HG03521 (cell line): ENCODE data around the gene ABCB8.
"Not testable (repeated sequence)": the region's sequence is repeated elsewhere in the genome, so short reads cannot be mapped to it uniquely, and the experiment has no call there.

ENCODE experiments used
- ATAC-seq: cut with Tn5 transposase; IDR thresholded peaks from one replicate; pipeline ENCODE4 v1.9.1; 2021; ENCODE audit warnings: mild to moderate bottlenecking, moderate library complexity; ENCODE audit not compliant: unreplicated experiment

ABCB8 gene

DNA sequence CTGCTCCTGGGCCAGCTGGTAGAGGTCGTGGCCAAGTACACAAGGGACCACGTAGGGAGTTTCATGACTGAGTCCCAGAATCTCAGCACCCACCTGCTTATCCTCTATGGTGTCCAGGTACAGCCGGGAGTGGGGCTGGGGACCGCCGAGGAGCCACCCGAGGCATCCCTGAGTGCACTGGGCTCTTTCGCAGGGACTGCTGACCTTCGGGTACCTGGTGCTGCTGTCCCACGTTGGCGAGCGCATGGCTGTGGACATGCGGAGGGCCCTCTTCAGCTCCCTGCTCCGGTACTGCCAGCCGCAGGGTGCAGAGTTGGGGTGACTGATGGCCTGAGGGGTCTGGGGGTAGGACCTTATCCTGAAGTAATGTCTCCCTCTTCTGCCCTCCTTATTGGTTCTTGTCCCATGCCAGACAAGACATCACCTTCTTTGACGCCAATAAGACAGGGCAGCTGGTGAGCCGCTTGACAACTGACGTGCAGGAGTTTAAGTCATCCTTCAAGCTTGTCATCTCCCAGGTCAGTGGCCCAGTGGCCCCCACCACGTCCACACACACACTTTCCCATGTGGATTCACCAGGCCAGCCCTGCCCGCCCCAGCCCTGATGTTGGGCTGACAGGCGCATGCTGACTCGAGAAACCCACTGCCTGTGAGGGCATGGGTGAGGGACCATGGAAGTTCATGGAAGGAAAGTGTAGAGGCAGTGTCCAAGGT lies 6.2 kb downstream of the ABCB8 start:
- no peak for ATAC-seq

DNA sequence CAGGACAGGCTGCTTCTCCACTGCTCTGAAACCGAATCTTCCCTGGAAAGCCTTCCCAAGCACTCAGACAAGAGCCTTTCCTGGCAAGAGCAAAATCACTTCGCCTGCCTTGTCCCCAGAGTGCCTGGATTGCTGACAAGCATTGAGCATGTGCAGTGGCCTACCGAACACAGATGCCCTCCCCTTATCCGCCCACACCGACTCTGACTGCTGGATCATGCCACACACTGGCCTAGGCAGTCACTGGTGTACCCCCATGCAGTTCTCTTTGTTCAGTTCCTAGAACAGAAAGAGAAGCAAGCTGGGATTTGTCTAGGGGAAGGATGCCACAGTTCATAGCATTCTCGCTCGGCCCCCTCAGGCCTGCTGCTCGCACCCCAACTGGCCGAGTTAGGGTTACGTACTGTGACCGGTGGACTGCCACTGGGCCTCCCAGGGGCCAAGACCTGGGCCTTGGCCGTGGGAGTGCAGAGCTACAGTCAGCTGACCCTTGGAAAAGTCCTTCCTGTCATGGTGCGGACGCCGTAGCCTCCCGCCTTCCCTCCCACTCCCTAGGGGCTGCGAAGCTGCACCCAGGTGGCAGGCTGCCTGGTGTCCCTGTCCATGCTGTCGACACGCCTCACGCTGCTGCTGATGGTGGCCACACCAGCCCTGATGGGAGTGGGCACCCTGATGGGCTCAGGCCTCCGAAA lies 6.9 kb downstream of the ABCB8 start:
- ATAC-seq: no peak

DNA sequence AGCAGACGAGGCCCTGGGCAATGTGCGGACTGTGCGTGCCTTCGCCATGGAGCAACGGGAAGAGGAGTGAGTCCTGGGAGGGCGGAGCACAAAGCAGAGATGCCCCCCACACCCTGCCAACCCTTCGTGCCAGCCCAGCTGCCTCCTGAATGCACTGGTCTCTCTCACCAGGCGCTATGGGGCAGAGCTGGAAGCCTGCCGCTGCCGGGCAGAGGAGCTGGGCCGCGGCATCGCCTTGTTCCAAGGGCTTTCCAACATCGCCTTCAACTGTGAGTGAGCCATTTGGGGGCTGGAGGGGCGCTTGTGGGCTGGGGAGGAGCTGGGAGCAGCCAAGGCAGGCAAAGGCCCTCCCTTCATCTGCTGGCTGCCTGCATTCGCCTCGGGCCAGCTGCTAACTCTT lies 7.7 kb downstream of the ABCB8 start:
- ATAC-seq: no peak

DNA sequence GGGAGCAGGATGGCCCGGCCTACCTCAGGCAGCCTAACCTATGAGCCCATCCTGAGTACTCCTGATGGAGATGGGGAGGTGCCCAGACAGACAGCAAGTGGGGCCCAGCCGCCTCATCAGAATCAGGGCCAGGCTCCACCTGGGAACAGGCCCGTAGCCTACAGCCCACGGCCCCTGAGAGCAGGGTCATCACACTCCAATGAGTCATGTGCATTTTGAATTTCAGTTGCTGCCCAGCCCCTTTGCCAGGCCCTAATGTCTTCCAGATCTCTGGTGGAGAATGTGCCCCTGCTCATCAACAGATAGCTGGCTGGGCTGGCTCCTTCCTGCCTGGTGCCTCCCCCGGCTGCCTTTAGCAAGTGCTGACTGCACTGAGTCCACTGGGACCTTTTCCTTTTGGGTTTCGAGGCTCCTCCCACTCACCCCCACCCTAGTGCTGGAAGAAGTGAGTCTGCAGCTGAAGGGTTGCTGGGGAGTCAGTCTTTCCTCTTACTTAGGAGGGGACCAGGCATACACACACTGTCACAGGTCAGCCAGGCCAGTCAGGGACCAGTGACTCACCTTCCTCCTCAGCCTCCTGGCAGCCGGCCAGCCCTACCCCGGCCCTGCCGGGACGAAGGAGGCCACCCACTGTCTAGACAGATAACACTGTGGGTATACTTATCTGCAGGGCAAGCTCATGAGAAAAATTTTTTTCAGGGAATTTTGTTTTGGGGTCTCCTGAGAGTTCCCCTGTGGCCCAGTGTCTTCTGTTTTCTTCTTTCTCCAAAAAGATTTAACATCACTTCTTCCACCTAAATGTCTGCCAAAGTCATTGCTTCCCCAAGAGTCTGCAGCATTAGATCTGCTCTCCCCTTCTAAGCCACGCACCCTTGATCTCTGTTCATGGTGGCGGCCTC lies 10.9 kb downstream of the ABCB8 start:
- no peak for ATAC-seq

DNA sequence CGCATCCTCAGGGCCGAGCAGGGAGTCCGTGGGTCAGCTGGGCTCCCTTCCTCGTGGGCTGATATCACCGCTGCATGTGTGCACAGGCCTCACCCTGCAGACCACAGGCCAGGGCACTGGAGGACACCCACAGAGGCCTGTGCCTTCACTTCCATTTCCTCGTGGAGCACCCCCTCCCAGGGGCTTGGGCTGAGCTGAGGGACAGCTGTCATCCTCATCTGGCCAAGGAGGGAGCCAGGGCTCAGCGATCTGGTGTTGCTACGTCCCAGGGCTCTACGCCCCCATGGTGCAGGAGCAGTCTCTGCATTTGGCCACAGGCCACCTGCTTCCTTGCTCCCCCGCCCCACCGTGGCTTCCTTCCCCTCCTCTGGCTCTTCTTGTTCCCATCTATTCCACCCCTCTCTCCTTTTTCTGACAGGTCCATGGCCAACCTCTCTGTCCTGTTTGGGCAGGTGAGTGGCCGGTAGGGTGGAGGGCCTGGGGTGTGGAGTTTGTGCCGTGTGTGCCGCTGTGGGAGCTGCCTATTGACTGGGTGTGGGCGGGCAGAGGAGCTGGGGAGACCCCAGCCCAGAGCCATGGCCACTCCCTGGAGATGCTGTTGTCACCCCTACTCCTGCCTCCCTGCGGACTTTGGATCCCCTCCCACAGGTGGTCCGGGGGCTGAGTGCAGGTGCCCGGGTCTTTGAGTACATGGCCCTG lies 11.7 kb downstream of the ABCB8 start:
- ATAC-seq: no peak

DNA sequence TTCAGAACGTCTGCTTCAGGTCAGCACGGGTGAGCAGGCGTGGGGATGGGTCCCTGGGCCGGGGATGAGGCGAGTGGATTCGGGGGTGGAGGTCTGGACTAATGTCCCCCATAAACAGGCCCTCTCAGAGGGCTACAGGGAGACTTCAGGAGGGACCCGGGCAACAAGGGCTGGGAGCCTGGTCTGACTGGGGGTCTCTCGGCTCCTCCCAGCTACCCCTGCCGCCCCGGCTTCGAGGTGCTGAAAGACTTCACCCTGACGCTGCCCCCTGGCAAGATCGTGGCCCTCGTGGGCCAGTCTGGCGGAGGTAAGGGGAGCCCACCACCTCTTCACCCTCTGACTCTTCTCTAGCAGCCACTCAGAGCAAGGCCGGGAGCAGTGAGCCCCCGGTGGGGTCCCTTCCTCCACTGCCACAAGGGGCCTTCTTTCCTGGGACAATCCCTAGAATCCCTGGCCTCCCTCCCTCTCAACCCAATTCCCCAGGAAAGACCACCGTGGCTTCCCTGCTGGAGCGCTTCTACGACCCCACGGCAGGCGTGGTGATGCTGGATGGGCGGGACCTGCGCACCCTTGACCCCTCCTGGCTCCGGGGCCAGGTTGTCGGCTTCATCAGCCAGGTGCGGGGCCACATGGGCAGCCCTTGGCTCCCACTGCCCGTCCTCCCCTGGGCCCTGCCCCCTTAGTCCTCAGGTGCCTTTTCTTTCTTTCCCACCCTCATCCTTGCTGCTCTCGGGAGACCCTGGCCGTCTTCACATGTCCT lies 12.5 kb downstream of the ABCB8 start:
- ATAC-seq: no peak

DNA sequence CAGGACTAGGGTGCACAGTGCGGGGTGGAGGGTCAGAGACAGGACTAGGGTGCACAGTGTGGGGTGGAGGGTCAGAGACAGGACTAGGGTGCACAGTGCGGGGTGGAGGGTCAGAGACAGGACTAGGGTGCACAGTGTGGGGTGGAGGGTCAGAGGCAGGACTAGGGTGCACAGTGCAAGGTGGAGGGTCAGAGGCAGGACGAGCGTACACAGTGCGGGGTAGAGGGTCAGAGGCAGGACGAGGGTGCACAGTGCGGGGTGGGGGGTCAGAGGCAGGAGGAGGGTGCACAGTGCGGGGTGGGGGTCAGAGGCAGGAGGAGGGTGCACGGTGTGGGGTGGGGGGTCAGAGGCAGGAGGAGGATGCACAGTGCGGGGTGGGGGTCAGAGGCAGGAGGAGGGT lies 15.2 kb downstream of the ABCB8 start:
- ATAC-seq: not testable (repeated sequence)

DNA sequence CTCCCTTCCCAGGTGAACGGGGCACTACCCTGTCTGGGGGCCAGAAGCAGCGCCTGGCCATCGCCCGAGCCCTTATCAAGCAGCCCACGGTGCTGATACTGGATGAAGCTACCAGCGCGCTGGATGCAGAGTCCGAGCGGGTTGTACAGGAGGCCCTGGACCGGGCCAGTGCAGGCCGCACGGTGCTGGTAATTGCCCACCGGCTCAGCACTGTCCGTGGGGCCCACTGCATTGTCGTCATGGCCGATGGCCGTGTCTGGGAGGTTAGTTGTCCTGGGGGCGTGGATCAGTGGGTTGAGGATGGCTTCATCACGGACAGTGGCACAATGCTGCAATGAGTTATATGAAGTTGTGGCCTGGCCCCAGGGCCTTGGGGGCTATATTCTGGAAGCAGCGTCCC lies 15.7 kb downstream of the ABCB8 start:
- no peak for ATAC-seq

DNA sequence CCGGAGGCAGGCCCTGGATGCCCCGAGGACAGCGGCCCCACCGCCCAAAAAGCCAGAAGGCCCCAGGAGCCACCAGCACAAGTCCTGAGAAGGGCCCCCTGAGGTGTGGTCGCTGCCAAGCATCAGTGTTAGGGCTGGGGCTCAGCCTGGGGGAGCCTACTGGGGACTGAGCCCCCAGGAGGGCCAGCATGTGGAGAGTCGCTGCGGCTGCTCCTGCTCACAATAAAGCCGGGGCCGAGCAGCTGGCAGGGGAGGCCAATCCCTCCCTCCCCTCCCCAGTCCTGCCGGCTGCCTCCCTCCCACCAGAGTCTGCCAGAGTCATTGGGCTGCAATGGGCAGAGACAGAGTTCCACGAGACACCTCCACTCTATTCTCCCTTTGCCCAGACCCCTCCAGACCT lies 17.0 kb downstream of the ABCB8 start:
- no peak for ATAC-seq

DNA sequence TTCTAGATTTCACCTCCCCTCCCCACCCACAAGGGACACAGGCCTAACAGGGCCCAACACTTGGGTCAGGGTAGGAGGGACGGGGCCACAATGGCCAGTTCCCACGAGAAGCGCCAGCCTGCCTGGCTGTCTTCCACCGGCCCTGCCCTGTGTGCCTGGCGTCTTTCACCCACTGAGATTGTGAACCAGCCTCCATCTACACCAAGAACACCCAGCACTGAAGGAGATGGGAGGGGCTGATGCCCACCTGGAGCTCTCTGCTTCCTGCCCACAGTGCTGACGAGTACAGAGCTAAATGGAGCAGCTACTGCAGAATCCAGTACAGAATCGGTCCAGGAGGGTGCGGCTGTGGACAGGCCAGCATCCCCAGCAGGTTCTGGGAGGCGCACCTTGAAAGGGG lies 17.7 kb downstream of the ABCB8 start:
- no peak for ATAC-seq

DNA sequence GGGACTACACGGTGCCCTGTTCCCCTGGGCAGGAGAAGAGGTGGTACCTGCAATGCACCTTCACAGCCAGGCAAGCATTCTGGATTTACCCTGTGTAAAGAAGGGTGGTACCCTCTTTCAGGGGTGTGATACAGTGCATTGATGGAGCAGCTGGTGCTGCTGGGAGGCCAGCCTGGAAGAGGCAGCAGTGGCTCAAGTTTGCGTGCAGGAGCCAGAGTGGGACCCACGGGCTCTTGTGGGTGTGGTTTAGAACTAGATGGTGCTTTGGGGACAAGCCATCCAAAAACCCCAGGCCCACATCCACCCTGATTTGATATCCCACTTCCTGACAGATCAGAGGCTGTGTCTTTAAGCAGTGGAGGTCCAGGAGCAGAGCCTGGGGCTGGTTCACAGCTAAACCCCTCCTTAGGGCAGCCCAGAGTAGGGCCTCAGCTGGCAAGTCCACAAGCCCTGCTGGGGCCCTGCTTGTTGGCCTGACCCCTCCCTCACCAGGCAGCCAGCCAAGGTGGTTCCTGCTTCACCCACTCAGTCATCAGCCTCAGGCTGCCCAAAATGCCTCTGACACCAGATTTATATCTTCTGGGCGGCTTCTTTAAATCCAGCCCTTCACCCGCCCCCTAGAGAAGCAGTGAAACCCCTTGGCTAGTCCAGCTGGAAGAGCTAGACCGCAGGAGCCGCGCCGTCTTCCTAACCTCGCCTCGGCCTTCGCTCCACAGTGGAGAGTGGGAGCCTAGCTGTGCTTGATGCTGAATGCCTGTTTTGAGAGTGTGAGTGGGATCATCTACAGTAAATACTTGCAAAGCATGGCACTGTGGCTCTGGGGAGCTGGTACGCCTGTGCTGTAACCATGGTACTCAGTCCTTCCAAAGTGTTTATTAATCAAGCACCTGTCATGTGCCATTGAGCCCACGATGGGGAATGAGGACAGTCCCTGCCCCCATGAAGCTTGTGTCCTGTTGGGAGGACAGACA lies 18.6 kb downstream of the ABCB8 start:
- no peak for ATAC-seq

DNA sequence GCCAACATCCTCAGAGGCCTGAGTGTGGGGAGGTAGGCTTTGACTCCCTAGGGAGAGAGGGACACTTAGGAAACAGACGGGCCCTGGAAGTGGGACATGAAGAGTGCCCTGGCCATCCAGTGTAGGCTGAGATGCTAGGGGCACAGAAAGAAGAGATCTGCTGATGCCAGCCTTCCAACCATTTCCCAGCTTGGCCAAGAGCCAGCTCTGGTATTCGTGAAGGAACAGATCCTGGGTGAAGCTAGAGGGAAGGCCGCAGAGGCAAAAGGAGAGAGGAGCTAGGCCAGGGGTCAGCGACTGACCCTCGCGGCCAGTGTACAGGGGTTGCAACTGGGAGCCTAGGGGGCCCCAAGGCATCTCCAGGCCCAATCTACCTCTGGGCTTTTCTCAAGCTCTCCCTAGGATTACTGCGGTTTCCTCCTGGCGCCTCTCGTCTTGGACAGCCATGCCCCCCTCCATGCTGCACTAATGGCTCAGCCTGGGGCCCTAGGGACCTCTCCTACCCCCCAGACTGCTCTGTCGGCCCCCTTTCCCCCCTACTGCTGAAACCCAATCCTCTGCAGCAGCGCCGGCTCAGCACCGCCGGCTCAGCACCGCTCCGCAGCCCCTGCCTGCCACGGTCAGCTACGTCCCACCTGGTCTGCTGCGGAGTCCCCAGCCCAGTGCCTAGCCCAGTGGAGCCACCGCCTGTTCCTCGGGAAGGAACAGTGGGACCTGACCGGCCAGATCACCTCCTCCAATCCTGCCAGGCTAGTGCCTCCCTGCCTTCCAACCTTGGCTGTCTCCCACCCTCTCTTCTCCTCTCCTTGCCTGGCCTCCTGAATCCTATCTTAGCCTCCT lies 19.9 kb downstream of the ABCB8 start, which contains the start of gene ASIC3:
ASIC3 (plus strand) TSS at position 556 of the 840 bp plus-strand sequence. CDS start 355 bp downstream, outside the sequence.
- no peak for ATAC-seq

DNA sequence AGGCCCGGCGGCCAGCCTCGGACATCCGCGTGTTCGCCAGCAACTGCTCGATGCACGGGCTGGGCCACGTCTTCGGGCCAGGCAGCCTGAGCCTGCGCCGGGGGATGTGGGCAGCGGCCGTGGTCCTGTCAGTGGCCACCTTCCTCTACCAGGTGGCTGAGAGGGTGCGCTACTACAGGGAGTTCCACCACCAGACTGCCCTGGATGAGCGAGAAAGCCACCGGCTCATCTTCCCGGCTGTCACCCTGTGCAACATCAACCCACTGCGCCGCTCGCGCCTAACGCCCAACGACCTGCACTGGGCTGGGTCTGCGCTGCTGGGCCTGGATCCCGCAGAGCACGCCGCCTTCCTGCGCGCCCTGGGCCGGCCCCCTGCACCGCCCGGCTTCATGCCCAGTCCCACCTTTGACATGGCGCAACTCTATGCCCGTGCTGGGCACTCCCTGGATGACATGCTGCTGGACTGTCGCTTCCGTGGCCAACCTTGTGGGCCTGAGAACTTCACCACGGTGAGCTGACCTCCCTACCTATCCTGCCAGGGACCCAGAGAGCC lies 20.7 kb downstream of the ABCB8 start:
- no peak for ATAC-seq

DNA sequence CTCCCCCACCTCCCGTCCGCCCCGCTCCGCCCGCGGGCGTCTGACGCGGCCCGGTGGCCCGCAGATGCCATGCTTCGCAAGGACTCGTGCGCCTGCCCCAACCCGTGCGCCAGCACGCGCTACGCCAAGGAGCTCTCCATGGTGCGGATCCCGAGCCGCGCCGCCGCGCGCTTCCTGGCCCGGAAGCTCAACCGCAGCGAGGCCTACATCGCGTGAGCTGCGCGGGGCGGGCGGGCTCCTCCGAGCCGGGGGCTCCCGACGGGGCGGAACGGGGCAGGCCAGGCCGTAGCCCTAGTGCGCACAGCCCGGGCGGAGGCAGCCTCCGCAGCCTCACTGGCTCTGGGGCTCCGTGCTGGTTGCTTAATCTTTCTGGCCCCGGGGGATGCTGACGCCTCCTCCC lies 22.9 kb downstream of the ABCB8 start:
- no peak for ATAC-seq

DNA sequence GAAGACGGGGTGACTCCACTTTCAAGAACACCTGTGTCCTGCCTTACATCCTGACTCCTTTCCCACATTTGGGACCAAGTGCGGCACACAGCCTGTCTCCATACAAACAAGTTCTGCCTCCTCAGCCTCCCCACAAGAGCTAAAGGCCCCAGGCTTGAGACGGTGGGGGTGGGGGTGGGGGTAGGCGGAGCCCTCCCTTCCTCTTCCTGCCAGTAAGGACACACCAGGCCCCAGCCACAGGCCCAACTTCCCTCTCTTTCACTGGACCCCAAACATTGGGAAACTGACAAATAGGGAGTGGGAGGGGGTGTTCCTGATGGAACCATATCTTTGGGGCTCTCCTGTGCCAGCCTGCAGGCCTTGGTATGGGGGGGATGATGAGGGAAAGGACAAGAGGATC lies 24.8 kb downstream of the ABCB8 start:
- ATAC-seq: no peak

DNA sequence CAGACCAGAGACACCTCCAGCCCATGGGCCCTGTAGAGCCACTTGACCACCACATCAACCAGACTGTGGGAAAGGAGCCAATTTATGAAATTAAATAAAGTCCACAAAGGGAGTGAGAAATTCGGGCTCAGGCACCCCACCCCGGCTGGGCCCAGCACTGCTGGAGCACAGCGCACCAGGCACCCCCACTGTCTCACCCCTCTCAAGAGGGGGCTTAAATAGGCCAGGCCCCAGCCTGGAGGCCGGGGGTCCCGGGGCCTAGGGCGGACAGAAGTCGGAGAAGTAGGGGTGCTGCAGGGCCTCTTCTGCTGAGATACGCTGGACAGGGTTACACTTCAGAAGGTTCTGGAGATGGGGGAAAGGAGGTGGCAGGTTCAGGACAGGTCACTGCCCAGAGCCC lies 25.5 kb downstream of the ABCB8 start:
- no peak for ATAC-seq

DNA sequence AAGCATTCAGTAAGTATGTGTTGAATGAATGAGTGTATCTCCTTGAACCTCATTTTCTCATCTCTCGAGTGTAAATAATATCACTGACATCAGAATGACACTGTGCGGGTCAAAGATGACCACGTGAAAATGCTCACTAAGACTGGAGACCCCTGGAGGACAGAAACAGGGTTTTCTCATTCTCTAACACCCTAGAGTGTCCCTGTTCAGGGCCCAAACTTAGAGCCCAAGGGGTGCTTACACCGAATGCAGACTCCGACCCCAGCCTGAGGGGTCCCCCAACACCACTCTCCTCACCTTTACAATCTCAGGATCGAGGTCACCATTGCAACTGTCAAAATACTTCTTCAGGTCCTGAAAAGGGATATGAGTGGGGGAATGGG lies 28.0 kb downstream of the ABCB8 start:
- no peak for ATAC-seq
